Panc1 (cell line): ENCODE results near the gene OTULIN. TPM values are rescaled to one million over a fixed set of nuclear protein-coding genes. Genes with fewer than 3 reads are reported as not detected.

Experiments used
- ATAC-seq: fragments of 200-7000 bp; cut with Tn5 transposase; 2 replicates; pipeline ENCODE4 v1.9.1; 2020; ENCODE audit warnings: mild to moderate bottlenecking, moderate library complexity
- BruUV-seq: library from RNA; stranded (reverse); fragments of 400-500 nt; replicated peaks from 2 replicates; lab custom pipeline; 2021; lab: Mats Ljungman, UMichigan
- CTCF ChIA-PET: fragments of 300-600 bp; sonication (Branson Sonifier 250); formaldehyde crosslinking; loops from one replicate; lab custom pipeline; 2022; ENCODE audit warnings: antibody characterized with exemption; lab: Charles Lee
- POLR2A ChIA-PET: fragments of 300-600 bp; sonication (Branson Sonifier 250); formaldehyde crosslinking; loops from one replicate; lab custom pipeline; 2022; ENCODE audit warnings: antibody characterized with exemption; lab: Charles Lee
- DNase-seq: peaks from one replicate; pipeline ENCODE4 v3.0.0-alpha.2; 2010; ENCODE audit warnings: low read depth, low spot score
- H3K27ac ChIP-seq: 2 replicates; pipeline ENCODE4 v1.5.1; 2011; ENCODE audit warnings: mild to moderate bottlenecking, low read length, inconsistent platforms
- H3K27me3 ChIP-seq: fragments of 200-500 bp; sonication (Bioruptor generic); 2 replicates; pipeline ENCODE4 v1.6.0; 2014; ENCODE audit warnings: low read length, inconsistent platforms; ENCODE audit not compliant: control insufficient read depth, insufficient read depth
- H3K36me3 ChIP-seq: fragments of 200-500 bp; sonication (Bioruptor generic); 2 replicates; pipeline ENCODE4 v1.5.1; 2014; ENCODE audit warnings: inconsistent platforms, mild to moderate bottlenecking, low read length, moderate library complexity; ENCODE audit not compliant: control insufficient read depth, insufficient read depth
- H3K4me1 ChIP-seq: 2 replicates; pipeline ENCODE4 v1.5.1; 2011; ENCODE audit warnings: inconsistent platforms, mild to moderate bottlenecking, low read length, moderate library complexity; ENCODE audit not compliant: control insufficient read depth, insufficient read depth
- H3K4me3 ChIP-seq, 2 experiments: 2 replicates each; pipeline ENCODE4 v1.5.1; 2011 to 2012; ENCODE audit warnings: low read depth in 2 of 2, low read length in 2 of 2, mild to moderate bottlenecking in 2 of 2, inconsistent platforms in 1 of 2, moderate library complexity in 1 of 2
- H3K9me3 ChIP-seq: fragments of 200-500 bp; sonication (Bioruptor generic); 2 replicates; pipeline ENCODE4 v1.5.1; 2014; ENCODE audit warnings: low read depth, mild to moderate bottlenecking, inconsistent platforms, low read length, moderate library complexity; ENCODE audit not compliant: control insufficient read depth, insufficient read depth
- POLR2AphosphoS5 ChIP-seq: IDR thresholded peaks from 2 replicates; pipeline ENCODE4 v1.6.1; 2012; ENCODE audit warnings: mild to moderate bottlenecking, low read depth, low read length, moderate library complexity
- SIN3A ChIP-seq: IDR thresholded peaks from 2 replicates; pipeline ENCODE4 v1.6.1; 2012; ENCODE audit warnings: low read depth, mild to moderate bottlenecking, low read length, moderate library complexity, borderline replicate concordance; ENCODE audit not compliant: insufficient read depth
- TCF7L2 ChIP-seq: IDR thresholded peaks from 2 replicates; pipeline ENCODE4 v1.6.1; 2011; ENCODE audit warnings: mild to moderate bottlenecking, low read depth, low read length, inconsistent platforms
- in situ Hi-C: cut with HindIII; loops from 2 replicates; pipeline ENCODE4 v1.10.0; 2016; ENCODE audit warnings: low sequenced_read_pairs, low pct_unique_long_range_greater_than_20kb
- intact Hi-C: fragments of 100-400 bp; cut with micrococcal nuclease; formaldehyde crosslinking; loops from one replicate; pipeline ENCODE4 v1.10.0; 2022; ENCODE audit not compliant: unreplicated experiment
- total RNA-seq: library from RNA; stranded (reverse); gene quantifications from one replicate; pipeline ENCODE4 v1.2.1, GENCODE V29; 2021; ENCODE audit not compliant: unreplicated experiment
- TF ChIP-seq, protein P1 (sequence below): fragments of 450-650 bp; IDR thresholded peaks from 2 replicates; pipeline ENCODE4 v1.5.1; 2017; ENCODE audit warnings: mild to moderate bottlenecking
- TF ChIP-seq, protein P2 (sequence below), 2 experiments: IDR thresholded peaks; 2 replicates each; pipeline ENCODE4 v1.6.1; 2011 to 2012; ENCODE audit warnings: low read depth in 2 of 2, control low read depth in 1 of 2, low read length in 1 of 2, mild to moderate bottlenecking in 1 of 2, moderate library complexity in 1 of 2; ENCODE audit not compliant: insufficient read depth in 1 of 2

OTULIN gene
- total RNA-seq, 1 experiment from 2014 or later = 40.1 TPM

DNA sequence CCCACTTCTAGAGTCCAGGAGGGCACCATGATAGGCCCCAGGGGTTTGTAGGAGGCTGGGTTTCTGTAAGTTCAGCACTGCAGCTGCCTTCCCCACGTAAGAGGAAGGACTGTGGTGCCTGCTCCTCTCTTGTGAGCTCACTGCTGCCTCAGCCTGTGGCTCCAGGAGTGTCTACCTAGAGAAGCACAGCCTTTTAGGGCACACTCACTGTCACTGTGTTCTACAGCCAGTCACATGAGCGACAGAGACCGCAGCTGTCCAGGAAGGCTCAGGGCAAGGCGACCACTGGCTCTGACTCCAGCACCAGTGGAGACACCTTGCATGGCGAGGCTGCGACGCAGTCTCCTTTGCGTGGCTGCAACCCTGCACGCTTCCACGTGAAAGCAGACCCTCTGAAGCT lies 72.8 kb downstream of the OTULIN start:
- Histone ChIP-seq H3K9me3 (no peaks in the 10 kb centered on the region), H3K4me1 (no peaks in the 10 kb centered on the region), H3K27ac (no peak overlapping the region), H3K36me3 (no peaks in the 10 kb centered on the region), H3K27me3 (no peaks in the 10 kb centered on the region), H3K4me3 (no peak overlapping the region)
- in situ Hi-C loops (no loop called here), intact Hi-C loops (no loop called here)
- DNase-seq (no peak), ATAC-seq (peak; percentile 33; the same call in 1 of the 2 replicates)
- no TSS peak for BruUV-seq
- ChIA-PET POLR2A (no interaction called here), CTCF (no interaction called here)
- TF ChIP-seq POLR2AphosphoS5 (no peak), TCF7L2 (no peak), SIN3A (no peak)
- TF ChIP-seq, protein P1, sequence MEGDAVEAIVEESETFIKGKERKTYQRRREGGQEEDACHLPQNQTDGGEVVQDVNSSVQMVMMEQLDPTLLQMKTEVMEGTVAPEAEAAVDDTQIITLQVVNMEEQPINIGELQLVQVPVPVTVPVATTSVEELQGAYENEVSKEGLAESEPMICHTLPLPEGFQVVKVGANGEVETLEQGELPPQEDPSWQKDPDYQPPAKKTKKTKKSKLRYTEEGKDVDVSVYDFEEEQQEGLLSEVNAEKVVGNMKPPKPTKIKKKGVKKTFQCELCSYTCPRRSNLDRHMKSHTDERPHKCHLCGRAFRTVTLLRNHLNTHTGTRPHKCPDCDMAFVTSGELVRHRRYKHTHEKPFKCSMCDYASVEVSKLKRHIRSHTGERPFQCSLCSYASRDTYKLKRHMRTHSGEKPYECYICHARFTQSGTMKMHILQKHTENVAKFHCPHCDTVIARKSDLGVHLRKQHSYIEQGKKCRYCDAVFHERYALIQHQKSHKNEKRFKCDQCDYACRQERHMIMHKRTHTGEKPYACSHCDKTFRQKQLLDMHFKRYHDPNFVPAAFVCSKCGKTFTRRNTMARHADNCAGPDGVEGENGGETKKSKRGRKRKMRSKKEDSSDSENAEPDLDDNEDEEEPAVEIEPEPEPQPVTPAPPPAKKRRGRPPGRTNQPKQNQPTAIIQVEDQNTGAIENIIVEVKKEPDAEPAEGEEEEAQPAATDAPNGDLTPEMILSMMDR = no peak
- TF ChIP-seq, protein P2, sequence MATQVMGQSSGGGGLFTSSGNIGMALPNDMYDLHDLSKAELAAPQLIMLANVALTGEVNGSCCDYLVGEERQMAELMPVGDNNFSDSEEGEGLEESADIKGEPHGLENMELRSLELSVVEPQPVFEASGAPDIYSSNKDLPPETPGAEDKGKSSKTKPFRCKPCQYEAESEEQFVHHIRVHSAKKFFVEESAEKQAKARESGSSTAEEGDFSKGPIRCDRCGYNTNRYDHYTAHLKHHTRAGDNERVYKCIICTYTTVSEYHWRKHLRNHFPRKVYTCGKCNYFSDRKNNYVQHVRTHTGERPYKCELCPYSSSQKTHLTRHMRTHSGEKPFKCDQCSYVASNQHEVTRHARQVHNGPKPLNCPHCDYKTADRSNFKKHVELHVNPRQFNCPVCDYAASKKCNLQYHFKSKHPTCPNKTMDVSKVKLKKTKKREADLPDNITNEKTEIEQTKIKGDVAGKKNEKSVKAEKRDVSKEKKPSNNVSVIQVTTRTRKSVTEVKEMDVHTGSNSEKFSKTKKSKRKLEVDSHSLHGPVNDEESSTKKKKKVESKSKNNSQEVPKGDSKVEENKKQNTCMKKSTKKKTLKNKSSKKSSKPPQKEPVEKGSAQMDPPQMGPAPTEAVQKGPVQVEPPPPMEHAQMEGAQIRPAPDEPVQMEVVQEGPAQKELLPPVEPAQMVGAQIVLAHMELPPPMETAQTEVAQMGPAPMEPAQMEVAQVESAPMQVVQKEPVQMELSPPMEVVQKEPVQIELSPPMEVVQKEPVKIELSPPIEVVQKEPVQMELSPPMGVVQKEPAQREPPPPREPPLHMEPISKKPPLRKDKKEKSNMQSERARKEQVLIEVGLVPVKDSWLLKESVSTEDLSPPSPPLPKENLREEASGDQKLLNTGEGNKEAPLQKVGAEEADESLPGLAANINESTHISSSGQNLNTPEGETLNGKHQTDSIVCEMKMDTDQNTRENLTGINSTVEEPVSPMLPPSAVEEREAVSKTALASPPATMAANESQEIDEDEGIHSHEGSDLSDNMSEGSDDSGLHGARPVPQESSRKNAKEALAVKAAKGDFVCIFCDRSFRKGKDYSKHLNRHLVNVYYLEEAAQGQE (IDR thresholded peaks at IDR 0.05; ENCODE audit: insufficient read depth in 1 of 2, low read depth in 2 of 2, low read length in 1 of 2) = no peak

DNA sequence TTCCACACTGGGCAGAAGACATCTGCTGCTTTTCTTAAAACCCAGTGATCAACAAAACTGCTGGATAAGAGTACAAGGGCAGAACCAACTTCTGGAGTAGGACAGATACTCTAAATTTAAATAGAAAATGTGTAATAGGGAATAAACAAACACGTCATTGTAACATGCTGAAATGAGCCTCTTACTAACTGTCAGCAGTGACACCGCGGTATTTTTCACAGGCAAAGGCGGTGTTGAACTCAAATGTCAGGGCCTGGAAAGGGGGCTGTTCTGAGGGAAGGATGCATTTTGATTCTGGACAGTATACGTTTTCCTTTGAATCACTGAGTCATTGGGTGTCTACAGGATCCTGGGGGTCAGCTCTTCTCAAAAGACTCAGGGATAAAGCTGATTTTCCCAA lies 73.5 kb downstream of the OTULIN start:
- Histone ChIP-seq H3K9me3 (no peaks in the 10 kb centered on the region), H3K27me3 (no peaks in the 10 kb centered on the region), H3K27ac (no peak overlapping the region), H3K4me3 (no peak overlapping the region), H3K36me3 (no peaks in the 10 kb centered on the region), H3K4me1 (no peaks in the 10 kb centered on the region)
- ATAC-seq = no peak
- no peak for TF ChIP-seq TCF7L2
- no peak for TF ChIP-seq SIN3A
- intact Hi-C loops (no loop called here), in situ Hi-C loops (no loop called here)
- POLR2A ChIA-PET = no interaction called here
- BruUV-seq = no TSS peak
- CTCF ChIA-PET = no interaction called here
- DNase-seq = no peak

DNA sequence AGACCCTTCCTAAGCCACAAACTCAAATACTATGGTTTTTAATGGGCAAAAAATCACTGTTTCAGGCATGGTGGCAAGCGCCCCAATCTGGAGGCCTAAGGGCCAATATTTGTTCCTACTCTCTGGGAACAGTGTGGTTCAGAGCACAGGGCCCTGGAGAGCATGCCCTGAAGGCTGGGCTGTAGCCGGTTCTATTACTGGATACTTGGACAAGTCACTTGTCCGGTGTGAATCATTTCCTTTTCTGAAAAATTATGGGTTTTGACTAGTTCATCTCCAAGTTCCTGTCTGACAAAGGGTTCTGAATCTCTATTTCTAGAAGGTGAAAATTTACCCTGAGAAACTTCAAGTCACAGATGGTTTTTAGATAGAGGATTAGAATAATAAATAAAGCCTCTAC lies 75.0 kb downstream of the OTULIN start:
- in situ Hi-C loops (no loop called here), intact Hi-C loops (no loop called here)
- H3K4me3 ChIP-seq = no peak overlapping the region
- no peak for ATAC-seq
- H3K9me3 ChIP-seq = no peaks in the 10 kb centered on the region
- no TSS peak for BruUV-seq
- H3K27me3 ChIP-seq = no peaks in the 10 kb centered on the region
- no peak overlapping the region for H3K27ac ChIP-seq
- ChIA-PET CTCF (no interaction called here), POLR2A (no interaction called here)
- H3K4me1 ChIP-seq = no peaks in the 10 kb centered on the region; the same call in 1 of the 2 replicates
- no peak for DNase-seq
- TF ChIP-seq SIN3A = no peak
- no peak for TF ChIP-seq TCF7L2
- TF ChIP-seq, protein P2 (IDR thresholded peaks at IDR 0.05; ENCODE audit: insufficient read depth in 1 of 2, low read depth in 2 of 2, low read length in 1 of 2) = no peak
- TF ChIP-seq POLR2AphosphoS5 = no peak
- TF ChIP-seq, protein P1 = no peak
- no peaks in the 10 kb centered on the region for H3K36me3 ChIP-seq
